Pulmonary artery endothelial cell (primary cell): ENCODE measurements around the gene AMPD2. TPM values are rescaled to one million over a fixed set of nuclear protein-coding genes. Genes with fewer than 3 reads are reported as not detected.
A peak's percentile ranks its signal among the peaks of the same experiment; 100 is the strongest.

ENCODE experiments used
- DNase-seq: peaks from one replicate; pipeline ENCODE4 v3.0.0-alpha.2; 2011; ENCODE audit warnings: low read depth, low spot score
- total RNA-seq: library from RNA; depleted of rRNA; stranded (reverse); fragments of >200 nt; gene quantifications from 2 replicates; pipeline ENCODE4 v1.2.3, GENCODE V29; 2014

The AMPD2 gene
- total RNA-seq, 1 donor from 2014 or later: 49.5 TPM

DNA sequence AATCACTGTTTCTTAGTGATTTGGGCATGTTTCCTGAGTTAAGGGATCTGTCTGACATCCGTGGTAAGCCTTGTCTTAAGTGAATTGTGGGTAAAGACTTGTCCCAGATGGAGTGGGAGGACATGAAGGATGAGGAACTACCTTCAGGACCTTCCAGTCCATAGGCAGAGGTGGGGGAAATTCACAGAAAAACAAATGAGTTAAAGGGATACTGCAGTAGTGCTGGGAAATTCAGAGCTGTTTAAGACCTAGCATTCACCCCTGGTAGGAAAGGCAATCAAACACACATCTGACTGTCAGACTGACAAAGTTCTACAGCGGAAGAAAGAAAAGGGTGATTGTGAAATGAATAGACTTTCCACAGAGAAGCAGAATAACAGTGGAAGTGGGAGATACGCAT, 3.2 kb upstream of the AMPD2 start:
- DNase-seq: no peak

DNA sequence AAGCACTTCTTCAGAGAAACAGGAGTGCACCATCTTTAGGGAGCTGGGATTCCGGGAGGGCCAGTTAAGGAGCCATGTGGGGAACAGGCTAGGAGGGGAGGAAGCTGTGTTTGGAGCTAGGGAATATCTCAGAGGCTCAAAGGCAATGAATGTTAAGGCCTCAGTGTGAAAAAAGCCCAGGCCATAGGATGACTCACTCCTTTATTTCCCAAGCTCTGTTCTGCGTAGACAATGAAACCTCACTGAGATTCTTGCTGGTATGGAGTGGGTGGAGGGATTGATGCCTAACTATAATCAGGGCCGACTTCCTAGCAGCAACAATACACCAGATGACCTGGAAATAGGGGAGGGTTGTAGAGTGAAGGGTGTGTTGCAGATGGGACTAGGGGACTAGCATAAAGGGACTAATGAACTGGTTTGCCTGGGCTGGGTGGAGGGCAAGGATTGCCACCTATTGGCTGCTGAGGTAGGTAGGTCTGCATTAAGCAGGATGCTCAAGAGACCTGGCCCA, 2.3 kb upstream of the AMPD2 start:
- DNase-seq: peak; percentile 79

DNA sequence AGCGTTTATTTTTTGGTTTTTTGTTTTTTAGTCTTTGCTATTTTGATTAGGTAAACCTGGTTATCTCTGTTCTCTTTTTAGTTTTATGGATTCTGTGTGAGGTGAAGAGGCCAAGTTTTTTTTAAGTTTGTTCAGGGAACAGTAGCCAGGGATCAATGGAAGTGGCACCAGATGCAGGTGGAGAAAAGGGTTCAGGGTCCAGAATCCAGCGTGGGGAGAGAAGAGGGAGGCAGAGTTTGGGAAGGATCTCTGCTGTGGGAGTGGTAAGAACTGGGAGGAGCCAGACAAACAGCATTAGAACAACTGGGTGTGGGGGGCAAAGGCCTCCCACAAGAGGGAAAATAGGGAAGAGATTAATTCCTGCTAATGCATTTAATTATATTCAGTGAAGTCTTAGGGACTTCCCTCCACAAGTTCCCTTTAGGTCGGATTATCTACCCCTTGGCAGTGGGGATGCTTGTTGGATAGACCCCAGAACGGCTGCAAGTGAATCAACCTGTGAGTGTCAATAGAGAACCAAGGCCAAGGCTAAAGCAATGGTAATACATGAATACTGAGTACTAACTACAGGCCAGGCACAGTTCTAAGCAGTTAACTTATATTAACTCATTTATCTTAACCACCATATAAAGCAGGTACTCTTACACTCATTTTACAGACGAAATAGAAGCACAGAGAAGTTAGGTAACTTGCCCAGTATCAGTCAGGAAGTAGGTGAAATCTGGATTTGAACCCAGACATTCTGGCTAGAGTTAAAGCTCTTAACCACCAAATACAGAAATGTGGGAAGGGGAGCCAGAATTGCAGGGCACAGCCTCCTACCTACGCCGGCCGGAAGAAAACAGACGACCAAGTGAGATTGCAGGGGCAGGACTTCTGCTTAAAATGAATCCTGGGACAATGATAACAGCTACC, 719 bp upstream of the AMPD2 start:
- no peak for DNase-seq

DNA sequence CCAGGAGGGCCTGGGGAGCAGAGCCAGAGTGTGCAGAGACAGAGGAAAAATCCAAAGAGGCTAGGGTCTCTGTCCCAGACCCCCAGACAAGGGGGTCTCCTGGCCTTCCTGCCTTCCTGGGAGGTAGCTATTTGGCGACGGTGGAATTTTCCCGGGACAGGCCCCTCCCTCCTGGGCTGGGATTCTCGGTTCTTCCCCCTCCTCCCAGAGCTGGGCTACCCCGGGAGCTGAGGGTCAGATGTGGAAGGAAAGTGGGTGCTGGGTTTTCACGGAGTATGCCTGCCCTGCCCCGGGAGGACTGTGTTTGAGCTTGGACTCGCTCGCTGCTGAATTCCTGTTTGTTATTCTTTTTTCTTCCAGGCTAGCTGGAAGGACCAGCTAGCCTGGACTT, 759 bp downstream of the AMPD2 start:
- no peak for DNase-seq

DNA sequence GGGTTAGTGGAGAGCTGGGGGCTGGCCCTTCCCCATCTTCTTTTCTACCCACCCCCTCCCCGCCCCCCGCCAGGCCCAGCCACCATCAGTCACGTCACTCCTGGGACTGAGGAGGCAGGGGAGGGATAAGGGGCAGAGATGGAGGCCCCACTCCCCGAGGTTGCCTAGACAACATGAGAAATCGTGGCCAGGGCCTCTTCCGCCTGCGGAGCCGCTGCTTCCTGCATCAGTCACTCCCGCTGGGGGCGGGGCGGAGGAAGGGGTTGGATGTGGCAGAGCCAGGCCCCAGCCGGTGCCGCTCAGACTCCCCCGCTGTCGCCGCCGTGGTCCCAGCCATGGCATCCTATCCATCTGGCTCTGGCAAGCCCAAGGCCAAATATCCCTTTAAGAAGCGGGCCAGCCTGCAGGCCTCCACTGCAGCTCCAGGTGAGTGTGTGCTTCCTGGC, 1.2 kb downstream of the AMPD2 start:
- peak; percentile 86 for DNase-seq

DNA sequence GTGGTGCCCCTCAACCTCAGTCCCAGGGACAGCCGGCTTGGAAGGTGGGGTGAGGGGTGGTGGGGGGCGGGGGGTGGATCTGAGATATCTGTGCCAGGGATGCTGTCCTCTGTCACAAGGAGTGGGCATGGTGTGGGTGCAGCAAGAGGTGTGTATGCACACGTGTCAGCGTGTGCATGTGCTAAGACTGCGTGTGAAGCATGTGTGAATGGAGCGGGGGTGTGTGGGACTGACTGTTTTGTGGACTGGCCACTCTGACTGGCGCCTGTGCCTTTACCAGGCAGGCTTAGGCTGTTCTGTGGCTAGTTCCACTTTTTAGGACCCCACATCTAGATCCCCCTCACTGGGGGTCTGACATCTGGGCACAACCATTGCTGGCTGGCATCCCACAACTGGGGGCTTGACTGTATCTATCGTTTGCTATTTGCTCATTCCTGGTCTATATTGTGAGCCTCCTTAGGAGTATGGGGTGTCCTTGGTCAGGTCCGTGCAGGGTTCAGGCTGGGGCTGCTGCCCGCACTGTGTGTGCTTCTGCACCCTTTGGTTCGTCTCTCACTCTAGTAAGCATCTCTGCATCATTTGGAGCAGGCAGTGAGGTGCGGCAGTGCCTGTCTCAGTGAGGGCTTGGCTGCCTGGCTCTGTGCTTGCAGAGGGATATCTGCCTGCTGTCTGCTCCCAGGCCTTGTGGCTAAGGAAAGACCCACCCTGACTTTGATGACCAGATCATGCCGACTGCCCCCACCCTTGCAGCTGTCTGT, 1.9 kb downstream of the AMPD2 start:
- DNase-seq: no peak

DNA sequence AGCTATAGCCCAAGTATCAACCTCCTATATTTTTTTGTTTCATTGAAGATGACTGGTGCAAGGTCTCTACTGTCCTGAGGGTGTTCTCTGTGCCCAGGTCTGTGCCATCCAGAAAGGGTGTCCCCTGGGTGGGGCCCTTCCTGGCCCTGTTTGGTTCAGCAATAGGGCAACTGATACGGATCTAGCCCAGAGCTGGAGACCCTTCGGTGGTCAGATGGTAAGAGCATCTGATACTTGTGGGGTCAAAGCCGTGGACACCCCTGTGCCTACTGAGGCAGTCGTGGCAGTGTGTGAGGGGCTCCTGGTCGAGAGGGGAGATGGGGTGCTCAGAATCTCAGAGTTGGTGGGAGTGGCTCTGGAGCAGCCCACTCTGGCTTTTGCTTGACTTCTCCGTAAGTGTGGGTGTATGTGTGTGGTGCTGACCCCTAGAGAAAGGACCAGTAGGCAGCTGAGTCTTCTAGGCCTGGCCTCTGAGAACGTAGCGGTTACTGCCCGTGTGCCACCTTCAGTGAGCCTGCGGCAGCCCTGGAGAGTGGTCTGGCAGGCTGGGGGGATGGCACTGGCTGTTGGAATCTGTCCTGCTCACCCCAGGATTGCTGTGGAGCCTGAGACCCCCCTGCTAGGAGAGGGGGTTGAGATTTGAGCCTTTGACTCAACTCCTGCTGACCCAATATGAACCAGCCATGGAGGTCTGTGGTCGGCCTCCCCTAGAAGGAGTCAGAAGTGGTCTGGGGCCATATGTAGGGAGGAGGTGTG, 2.7 kb downstream of the AMPD2 start:
- DNase-seq: no peak

DNA sequence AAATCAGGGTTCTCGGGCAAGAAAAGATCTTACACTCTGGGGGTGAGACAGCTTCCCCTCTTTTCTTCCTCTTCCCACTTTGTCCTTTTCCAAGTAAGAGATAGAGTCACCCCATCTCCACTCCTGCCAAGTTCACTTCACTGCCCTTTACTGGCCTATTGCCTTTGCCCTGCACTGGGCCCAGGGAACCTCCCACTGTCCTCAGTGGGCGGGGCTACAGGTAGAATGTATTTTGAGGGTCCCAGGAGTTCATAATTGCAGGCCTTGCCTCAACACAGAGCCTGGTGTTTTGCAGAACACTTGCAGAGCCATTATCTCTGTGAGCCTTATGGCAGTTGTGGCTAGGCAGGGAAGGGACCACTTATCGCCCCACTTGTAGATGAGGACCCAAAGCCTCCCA, 3.3 kb downstream of the AMPD2 start:
- DNase-seq: no peak

DNA sequence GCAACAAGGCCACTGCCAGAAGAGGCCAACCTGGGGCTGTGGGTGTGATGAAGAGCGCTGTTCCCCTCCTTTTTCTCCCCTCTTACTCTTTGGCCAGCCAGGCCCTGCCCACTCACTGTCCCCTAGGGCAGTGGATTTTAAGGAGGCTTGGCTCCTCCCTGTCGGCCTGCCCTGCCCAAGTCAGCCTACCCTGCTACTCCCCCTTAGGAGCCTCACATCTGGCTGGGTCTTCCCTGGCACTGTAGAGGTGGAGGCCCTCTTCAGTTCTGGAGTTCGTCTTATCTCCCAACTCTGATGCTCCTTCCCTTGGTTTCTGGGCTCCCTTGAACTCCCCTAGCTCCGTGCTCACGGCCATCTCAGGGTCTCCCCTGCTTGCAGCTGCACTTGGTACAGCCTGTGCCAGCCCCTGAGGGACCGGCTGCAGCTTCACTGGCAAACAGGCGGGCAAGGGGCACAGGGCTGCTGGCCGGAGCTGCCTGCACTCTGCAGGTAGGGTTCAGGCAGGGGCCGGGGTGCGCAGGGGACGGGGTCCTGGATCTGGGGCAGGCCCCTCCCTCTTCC, 4.0 kb downstream of the AMPD2 start:
- DNase-seq: no peak

DNA sequence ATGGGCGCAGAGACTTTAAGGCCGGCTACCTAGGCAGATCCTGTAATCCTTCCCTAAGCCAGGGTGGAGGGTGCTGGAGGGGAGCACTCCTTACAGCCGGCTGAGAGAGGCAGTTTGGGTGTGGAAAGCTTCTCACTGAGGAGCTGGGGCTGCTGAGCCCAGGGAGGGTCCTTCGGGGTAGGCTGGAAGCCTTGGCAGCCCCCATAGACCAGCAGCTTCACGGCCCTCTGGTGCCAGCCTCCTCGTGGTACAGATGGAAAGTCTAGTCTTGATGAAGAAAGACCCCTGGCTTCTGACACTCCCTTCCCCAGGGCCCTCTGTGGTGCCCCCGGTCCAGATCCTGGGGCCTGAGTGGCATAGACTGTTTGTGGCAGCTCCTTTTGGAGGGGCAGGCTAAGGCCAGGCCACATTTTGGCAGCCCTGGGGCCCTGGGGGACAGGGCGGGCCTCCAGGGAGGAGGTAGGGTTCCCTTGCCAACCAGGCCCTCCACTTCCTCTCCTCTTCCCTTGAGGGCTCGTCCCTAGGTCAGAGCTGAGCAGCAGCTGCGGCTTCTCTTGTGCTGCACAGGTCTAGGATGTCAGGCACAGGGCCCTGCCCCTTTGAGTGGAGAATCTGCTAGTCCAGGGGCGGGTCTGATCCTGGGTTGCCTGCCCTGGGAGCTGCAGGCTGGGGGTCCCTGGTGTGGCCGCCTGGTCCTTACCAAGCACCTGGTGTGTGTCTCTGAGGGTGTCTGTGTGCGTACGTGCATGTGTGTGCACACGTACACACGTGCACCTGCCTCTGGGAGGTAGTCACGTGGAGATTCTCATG, 4.8 kb downstream of the AMPD2 start:
- no peak for DNase-seq

DNA sequence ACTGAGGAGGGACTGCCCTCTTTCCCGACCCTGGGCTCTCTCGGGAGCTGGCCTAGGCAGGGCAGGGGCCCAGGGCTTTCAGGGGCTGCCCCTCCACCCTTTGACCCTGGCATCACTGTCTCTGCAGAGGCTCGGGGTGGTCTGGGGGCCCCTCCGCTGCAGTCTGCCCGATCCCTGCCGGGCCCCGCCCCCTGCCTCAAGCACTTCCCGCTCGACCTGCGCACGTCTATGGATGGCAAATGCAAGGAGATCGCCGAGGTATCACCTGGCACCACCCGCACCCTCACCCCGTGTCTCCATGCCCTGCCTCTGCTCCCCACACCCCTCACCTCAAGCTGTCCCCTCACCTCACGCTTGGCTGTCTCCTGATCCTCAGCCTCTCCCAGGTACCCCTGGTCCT, 5.5 kb downstream of the AMPD2 start:
- no peak for DNase-seq

DNA sequence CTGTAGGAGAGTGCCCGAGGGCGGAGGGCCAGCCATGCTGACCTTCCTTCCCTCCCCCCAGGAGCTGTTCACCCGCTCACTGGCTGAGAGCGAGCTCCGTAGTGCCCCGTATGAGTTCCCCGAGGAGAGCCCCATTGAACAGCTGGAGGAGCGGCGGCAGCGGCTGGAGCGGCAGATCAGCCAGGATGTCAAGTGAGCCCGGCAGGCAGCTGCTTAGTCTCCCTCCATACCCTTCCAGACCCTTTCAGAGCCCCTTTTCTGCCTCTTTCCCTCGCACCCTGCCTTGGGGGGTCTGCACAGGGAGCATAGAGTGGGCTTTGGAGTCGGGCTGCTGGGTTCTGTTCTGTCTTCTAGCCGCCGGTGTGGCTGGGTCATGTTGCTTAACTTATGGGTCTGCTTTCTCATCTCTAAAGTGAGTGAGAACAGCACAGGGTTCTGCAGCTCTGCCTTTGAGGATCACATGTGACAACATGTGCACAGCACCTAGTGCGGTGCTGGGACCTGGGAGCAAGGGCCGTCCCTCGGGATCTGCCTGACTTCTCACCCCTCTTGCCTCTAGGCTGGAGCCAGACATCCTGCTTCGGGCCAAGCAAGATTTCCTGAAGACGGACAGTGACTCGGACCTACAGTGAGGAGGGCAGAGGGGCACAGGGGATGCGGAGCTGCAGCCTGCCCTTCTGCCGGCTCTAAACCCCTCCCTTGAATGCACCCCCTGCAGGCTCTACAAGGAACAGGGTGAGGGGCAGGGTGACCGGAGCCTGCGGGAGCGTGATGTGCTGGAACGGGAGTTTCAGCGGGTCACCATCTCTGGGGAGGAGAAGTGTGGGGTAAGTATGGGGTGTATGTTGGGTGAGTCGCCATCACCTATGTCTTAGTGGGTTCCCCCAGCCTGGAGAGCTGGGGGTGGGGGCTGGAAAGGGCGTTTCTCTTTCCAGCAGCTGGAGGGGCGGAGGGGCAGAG, 6.2 kb downstream of the AMPD2 start:
- DNase-seq: no peak

DNA sequence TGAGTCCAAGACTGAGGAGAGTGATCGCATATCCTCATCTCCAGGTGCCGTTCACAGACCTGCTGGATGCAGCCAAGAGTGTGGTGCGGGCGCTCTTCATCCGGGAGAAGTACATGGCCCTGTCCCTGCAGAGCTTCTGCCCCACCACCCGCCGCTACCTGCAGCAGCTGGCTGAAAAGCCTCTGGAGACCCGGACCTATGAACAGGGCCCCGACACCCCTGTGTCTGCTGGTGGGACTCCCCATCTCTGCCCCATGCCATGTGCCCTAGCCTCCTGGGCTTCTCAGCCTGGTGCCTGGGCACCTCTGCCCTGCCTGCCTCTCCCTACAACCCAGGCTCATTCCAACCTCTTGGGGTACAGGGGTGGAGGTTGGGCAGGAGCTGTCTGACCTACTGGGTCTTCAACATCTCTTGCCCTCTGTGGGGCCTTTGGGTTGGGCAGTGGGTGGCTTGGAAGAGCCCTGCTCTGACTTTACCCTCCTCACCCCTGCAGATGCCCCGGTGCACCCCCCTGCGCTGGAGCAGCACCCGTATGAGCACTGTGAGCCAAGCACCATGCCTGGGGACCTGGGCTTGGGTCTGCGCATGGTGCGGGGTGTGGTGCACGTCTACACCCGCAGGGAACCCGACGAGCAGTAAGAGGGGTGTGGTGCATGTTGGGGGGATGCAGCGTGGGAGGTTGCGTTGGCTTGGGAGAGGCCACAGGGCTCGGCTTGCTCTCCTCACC, 7.2 kb downstream of the AMPD2 start:
- no peak for DNase-seq

DNA sequence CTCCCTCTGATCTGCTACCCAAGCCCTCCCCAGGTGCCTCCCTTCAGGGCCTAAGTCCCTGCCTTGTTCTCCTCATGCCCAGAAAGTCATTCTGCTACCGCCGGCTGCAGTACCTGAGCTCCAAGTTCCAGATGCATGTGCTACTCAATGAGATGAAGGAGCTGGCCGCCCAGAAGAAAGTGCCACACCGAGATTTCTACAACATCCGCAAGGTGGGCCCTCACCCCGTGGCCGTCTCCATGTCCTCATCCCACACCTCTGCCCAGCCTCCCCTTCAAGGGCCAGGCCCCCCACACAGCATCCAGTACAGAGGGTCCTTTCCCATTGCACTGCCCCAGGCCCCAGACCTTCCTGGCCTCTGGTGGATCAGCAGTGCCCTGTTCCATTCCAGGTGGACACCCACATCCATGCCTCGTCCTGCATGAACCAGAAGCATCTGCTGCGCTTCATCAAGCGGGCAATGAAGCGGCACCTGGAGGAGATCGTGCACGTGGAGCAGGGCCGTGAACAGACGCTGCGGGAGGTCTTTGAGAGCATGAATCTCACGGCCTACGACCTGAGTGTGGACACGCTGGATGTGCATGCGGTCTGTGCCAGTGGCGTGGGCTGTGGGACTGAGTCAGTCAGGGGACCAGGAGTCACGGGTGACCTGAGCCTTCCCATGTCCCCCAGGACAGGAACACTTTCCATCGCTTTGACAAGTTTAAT, 8.2 kb downstream of the AMPD2 start:
- no peak for DNase-seq

DNA sequence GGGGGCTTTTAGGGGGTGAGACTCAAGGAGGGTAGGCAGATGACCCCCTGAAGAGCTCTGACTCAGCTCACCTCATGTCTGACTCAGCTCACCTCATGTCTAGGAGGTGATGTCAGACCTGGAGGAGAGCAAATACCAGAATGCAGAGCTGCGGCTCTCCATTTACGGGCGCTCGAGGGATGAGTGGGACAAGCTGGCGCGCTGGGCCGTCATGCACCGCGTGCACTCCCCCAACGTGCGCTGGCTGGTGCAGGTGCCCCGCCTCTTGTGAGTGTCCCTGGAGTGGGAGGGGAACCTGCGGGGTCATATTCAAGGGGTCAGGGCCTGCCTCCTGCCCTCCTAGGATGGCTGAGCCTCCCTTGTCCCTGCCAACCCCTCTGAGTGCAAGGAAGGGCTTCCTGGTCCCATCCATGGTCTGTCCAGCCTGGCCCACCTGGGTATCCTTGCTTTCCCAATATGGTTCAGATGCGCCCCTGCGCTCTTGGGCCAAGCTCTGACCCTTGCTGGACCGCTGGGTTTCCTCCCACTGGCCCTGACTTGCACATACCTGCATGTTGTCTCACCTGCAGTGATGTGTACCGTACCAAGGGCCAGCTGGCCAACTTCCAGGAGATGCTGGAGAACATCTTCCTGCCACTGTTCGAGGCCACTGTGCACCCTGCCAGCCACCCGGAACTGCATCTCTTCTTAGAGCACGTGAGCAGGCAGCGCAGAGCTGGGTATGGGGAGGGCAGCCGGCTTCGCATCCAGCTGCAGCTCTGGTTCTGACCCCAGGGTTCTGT, 9.1 kb downstream of the AMPD2 start:
- no peak for DNase-seq

DNA sequence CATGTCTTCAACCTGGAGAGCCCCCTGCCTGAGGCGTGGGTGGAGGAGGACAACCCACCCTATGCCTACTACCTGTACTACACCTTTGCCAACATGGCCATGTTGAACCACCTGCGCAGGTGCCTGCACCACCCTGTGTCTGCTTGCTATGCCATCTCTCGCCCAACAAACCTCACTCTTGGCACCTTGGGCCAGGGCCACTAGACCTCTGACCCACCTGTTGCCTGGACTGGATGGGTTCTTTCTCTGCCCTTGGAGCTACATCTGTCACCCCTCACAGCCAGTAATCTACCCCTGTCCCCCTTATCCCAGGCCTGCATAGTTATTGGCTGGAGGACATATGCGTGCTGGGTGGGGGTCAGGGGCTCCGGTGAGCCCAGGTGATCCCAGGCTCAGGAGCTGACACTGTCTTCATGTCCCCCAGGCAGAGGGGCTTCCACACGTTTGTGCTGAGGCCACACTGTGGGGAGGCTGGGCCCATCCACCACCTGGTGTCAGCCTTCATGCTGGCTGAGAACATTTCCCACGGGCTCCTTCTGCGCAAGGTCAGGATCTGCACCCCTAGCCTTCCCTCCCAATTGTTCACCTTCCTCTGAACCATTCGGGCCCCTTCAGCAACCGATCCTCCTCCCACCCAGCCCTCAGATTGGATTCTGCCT, 9.9 kb downstream of the AMPD2 start:
- DNase-seq: no peak
